Right lobe of liver (tissue), 4 donors: ENCODE results near the gene PARL.

ENCODE experiments used
- POLR2A ChIP-seq: fragments of 450-650 bp; IDR thresholded peaks from one replicate; pipeline ENCODE4 v1.6.1; 2017; ENCODE audit warnings: antibody characterized with exemption, mild to moderate bottlenecking
- TF ChIP-seq, protein P1 (sequence below), 4 donors: fragments of 200-600 bp in 3 of 4; fragments of 450-650 bp in 1 of 4; IDR thresholded peaks; one replicate each; pipeline versions ENCODE4 v1.5.1 to v1.8.0; 2016 to 2022; ENCODE audit warnings: antibody characterized with exemption in 4 of 4, mild to moderate bottlenecking in 2 of 4
- donor health status: DM: no; HTN: no; CAD: no.
- donor health status: DM: no; HTN: no; CAD: no.
- donor health status: DM: no; HTN: yes; CAD: no.

DNA sequence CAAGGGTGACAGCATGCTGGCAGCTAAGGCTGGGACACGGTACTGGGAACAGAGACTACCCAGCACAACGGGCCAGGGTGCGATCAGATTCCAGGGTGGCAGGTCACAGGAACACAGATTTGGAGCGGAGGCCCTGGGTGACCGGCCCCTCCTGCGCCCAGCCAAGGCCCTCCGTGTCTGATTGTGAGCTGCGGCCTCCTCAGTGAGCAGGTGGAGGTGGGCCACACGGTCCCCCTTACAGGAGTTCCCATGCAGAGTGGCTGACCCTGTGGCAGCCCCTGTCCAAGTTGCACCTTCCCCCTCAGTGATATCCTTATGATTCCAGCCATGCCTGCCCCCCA lies 28.9 kb upstream of the PARL start:
- no peak for TF ChIP-seq POLR2A
- TF ChIP-seq, protein P1, sequence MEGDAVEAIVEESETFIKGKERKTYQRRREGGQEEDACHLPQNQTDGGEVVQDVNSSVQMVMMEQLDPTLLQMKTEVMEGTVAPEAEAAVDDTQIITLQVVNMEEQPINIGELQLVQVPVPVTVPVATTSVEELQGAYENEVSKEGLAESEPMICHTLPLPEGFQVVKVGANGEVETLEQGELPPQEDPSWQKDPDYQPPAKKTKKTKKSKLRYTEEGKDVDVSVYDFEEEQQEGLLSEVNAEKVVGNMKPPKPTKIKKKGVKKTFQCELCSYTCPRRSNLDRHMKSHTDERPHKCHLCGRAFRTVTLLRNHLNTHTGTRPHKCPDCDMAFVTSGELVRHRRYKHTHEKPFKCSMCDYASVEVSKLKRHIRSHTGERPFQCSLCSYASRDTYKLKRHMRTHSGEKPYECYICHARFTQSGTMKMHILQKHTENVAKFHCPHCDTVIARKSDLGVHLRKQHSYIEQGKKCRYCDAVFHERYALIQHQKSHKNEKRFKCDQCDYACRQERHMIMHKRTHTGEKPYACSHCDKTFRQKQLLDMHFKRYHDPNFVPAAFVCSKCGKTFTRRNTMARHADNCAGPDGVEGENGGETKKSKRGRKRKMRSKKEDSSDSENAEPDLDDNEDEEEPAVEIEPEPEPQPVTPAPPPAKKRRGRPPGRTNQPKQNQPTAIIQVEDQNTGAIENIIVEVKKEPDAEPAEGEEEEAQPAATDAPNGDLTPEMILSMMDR (IDR thresholded peaks at IDR 0.05): no peak
